ENCODE data around the gene TMEM225. TPM values are rescaled to one million over a fixed set of nuclear protein-coding genes. Genes with fewer than 3 reads are reported as not detected.

Gene TMEM225
- total RNA-seq, 6 donors from 2014 or later = not detected

DNA sequence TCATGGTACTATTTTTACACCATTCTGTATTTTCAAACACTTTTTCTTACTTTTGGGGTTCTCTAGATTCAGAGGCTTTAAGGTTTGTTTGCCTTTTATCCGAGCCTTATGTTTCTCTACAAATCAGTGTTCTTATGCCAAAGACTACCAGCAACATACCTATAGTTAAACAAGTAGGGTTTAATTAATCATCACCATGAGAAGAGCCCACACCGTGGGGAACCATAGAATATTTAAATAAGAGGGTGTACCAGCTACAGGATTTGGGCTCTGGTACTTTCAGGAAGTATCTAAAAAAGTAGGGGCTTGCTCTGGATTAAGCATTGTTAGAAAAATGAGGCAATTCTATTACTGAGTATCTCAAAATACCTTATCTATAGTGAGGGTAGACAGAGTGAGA is 25.7 kb downstream of the TMEM225 start:
- H3K4me1 ChIP-seq = no peaks in the 10 kb centered on the region
- no peak for TF ChIP-seq POLR2A (IDR thresholded peaks at IDR 0.05)
- TF ChIP-seq EP300 (IDR thresholded peaks at IDR 0.05) = no peak
- TF ChIP-seq POLR2AphosphoS5 (IDR thresholded peaks at IDR 0.05) = no peak
- TF ChIP-seq, protein P1, sequence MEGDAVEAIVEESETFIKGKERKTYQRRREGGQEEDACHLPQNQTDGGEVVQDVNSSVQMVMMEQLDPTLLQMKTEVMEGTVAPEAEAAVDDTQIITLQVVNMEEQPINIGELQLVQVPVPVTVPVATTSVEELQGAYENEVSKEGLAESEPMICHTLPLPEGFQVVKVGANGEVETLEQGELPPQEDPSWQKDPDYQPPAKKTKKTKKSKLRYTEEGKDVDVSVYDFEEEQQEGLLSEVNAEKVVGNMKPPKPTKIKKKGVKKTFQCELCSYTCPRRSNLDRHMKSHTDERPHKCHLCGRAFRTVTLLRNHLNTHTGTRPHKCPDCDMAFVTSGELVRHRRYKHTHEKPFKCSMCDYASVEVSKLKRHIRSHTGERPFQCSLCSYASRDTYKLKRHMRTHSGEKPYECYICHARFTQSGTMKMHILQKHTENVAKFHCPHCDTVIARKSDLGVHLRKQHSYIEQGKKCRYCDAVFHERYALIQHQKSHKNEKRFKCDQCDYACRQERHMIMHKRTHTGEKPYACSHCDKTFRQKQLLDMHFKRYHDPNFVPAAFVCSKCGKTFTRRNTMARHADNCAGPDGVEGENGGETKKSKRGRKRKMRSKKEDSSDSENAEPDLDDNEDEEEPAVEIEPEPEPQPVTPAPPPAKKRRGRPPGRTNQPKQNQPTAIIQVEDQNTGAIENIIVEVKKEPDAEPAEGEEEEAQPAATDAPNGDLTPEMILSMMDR (IDR thresholded peaks at IDR 0.05) = no peak
- no peaks in the 10 kb centered on the region for H3K9me3 ChIP-seq
- DNase-seq (no peak), ATAC-seq (ENCODE audit: low FRiP score in 2 of 2) (no peak)
- WGBS, 2 donors = 50 to 57% methylated on average over 2 of the region's 2 CpGs
- H3K27me3 ChIP-seq = no peaks in the 10 kb centered on the region
- no peak overlapping the region for H3K27ac ChIP-seq
- H3K4me3 ChIP-seq = no peak overlapping the region
- no peaks in the 10 kb centered on the region for H3K36me3 ChIP-seq

GRCh38 chr11:123856444-123856843 is 29.0 kb downstream of the TMEM225 start:
- H3K36me3 ChIP-seq = no peaks in the 10 kb centered on the region
- TF ChIP-seq POLR2A (IDR thresholded peaks at IDR 0.05) = no peak
- no peak for TF ChIP-seq EP300 (IDR thresholded peaks at IDR 0.05)
- TF ChIP-seq, protein P1 (IDR thresholded peaks at IDR 0.05) = no peak
- TF ChIP-seq POLR2AphosphoS5 (IDR thresholded peaks at IDR 0.05) = no peak
- WGBS, 2 donors = 83 to 87% methylated on average over 2 of the region's 2 CpGs

DNA sequence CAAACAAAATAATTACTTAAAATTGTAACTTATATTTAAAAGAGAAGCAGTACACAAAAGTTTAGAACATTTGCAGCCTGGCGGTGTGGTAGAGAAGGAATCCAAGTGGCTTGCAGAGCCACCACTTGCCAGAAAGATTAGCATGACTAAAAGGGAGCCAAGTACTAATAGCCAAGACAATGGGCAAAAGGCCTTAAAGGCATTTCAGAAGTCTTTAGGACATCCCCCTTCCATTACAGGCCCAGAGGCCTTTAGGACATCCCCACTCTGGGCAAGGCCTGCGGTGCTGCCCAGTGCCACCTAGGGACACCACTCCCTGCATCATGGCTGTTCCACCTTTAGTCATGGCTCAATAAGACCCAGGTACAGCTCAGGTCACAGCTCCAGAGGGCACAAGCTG is 32.4 kb downstream of the TMEM225 start:
- TF ChIP-seq EP300 (IDR thresholded peaks at IDR 0.05) (no peak), POLR2A (IDR thresholded peaks at IDR 0.05) (no peak), POLR2AphosphoS5 (IDR thresholded peaks at IDR 0.05) (no peak)
- TF ChIP-seq, protein P1 (IDR thresholded peaks at IDR 0.05) = no peak
- H3K4me1 ChIP-seq = no peaks in the 10 kb centered on the region
- H3K36me3 ChIP-seq = no peaks in the 10 kb centered on the region
- no peak for ATAC-seq (ENCODE audit: low FRiP score in 2 of 2)
- H3K27me3 ChIP-seq = no peaks in the 10 kb centered on the region
- H3K27ac ChIP-seq = no peak overlapping the region
- 100% methylated on average over 1 to 2 of the region's 2 CpGs for WGBS, 2 donors
- H3K9me3 ChIP-seq = no peaks in the 10 kb centered on the region
- H3K4me3 ChIP-seq = no peak overlapping the region
- no peak for DNase-seq

More at GRCh38 chr11:123856444-123856843, 29.0 kb downstream of the TMEM225 start:
- no peaks in the 10 kb centered on the region for H3K27me3 ChIP-seq
- no peaks in the 10 kb centered on the region for H3K4me1 ChIP-seq
- H3K27ac ChIP-seq = no peak overlapping the region
- ATAC-seq (ENCODE audit: low FRiP score in 2 of 2) (no peak), DNase-seq (no peak)
- H3K9me3 ChIP-seq = no peaks in the 10 kb centered on the region
- H3K4me3 ChIP-seq = no peak overlapping the region

DNA sequence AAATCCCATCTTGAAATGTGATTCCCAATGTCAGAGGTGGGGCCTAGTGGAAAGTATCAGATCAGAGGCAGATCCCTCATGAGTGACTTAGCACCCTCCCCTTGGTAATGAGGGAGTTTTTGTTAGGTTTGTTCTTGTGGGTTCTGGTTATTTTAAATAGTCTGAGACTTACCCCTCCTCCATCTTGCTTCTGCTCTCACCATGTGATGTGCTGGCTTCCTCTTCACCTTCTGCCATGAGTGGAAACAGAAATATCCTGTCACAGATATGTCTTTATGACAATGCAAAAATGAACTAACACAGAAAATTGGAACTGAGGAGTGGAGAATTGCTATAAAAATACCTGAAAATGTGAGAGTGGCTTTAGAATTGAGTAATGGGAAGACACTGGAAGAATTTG is 33.1 kb downstream of the TMEM225 start:
- no peak for ATAC-seq (ENCODE audit: low FRiP score in 2 of 2)
- no peak for DNase-seq
- no peak for TF ChIP-seq POLR2AphosphoS5 (IDR thresholded peaks at IDR 0.05)
- TF ChIP-seq EP300 (IDR thresholded peaks at IDR 0.05) = no peak
- no peak for TF ChIP-seq POLR2A (IDR thresholded peaks at IDR 0.05)
- TF ChIP-seq, protein P1 (IDR thresholded peaks at IDR 0.05) = no peak

DNA sequence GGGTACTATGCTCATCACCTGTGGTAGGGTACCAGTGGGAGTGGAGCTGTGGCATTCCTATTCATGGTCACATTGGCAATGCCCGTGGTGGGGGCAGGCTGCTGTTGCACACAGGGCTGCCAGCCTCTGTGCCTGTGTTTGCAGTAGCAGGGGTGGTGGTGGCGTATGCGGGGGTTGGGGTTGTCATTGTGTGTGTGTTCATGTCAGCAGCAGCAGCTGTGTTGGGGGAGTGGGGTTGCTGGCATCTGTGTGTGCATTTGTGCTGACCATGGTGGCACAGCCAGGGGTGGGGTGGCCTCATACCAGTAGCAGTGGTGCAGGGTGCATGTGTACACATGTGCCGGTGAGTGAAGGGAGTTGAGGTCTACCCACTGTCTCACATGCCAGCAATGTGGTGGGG is 34.4 kb downstream of the TMEM225 start:
- ATAC-seq (ENCODE audit: low FRiP score in 2 of 2) = no peak
- WGBS, 2 donors = 96 to 100% methylated on average over 3 to 4 of the region's 4 CpGs
- no peak overlapping the region for H3K4me3 ChIP-seq

More for the DNA sequence above, 33.1 kb downstream of the TMEM225 start:
- no peaks in the 10 kb centered on the region for H3K9me3 ChIP-seq
- no peaks in the 10 kb centered on the region for H3K4me1 ChIP-seq
- H3K36me3 ChIP-seq = no peaks in the 10 kb centered on the region
- H3K27ac ChIP-seq = no peak overlapping the region
- no peak overlapping the region for H3K4me3 ChIP-seq
- no peaks in the 10 kb centered on the region for H3K27me3 ChIP-seq

More for the DNA sequence above, 34.4 kb downstream of the TMEM225 start:
- no peaks in the 10 kb centered on the region for H3K27me3 ChIP-seq
- no peak for TF ChIP-seq POLR2A (IDR thresholded peaks at IDR 0.05)
- no peak for TF ChIP-seq EP300 (IDR thresholded peaks at IDR 0.05)
- no peaks in the 10 kb centered on the region for H3K36me3 ChIP-seq
- peak in 1 of 2 donors; percentile 32 for DNase-seq
- no peaks in the 10 kb centered on the region for H3K4me1 ChIP-seq
- no peaks in the 10 kb centered on the region for H3K9me3 ChIP-seq
- H3K27ac ChIP-seq = no peak overlapping the region

Data from upper lobe of left lung (tissue), 6 donors.